GM12873 (cell line): ENCODE data around the gene TSLP.

Experiments used
- TF ChIP-seq, protein P1 (sequence below): IDR thresholded peaks from 2 replicates; pipeline ENCODE4 v1.5.1; 2012; ENCODE audit warnings: low read depth, mild to moderate bottlenecking, moderate library complexity, low read length, control low read depth; ENCODE audit not compliant: insufficient read depth; ENCODE audit errors: missing control alignments

Gene TSLP

GRCh38 chr5:111071413-111071812, at the start of gene TSLP:
TSS of gene TSLP (plus strand) at chr5:111071713. CDS start at chr5:111071891, 178 bp downstream.
- TF ChIP-seq, protein P1, sequence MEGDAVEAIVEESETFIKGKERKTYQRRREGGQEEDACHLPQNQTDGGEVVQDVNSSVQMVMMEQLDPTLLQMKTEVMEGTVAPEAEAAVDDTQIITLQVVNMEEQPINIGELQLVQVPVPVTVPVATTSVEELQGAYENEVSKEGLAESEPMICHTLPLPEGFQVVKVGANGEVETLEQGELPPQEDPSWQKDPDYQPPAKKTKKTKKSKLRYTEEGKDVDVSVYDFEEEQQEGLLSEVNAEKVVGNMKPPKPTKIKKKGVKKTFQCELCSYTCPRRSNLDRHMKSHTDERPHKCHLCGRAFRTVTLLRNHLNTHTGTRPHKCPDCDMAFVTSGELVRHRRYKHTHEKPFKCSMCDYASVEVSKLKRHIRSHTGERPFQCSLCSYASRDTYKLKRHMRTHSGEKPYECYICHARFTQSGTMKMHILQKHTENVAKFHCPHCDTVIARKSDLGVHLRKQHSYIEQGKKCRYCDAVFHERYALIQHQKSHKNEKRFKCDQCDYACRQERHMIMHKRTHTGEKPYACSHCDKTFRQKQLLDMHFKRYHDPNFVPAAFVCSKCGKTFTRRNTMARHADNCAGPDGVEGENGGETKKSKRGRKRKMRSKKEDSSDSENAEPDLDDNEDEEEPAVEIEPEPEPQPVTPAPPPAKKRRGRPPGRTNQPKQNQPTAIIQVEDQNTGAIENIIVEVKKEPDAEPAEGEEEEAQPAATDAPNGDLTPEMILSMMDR = no peak

GRCh38 chr5:111022301-111022700, 49.2 kb upstream of the TSLP start:
- TF ChIP-seq, protein P1 = no peak

- TF ChIP-seq, protein P1 = no peak
These were observed 42.6 kb upstream of the TSLP start for GRCh38 chr5:111028865-111029264.

- TF ChIP-seq, protein P1 = no peak
These were observed 27.6 kb upstream of the TSLP start for GRCh38 chr5:111043712-111044506.

DNA sequence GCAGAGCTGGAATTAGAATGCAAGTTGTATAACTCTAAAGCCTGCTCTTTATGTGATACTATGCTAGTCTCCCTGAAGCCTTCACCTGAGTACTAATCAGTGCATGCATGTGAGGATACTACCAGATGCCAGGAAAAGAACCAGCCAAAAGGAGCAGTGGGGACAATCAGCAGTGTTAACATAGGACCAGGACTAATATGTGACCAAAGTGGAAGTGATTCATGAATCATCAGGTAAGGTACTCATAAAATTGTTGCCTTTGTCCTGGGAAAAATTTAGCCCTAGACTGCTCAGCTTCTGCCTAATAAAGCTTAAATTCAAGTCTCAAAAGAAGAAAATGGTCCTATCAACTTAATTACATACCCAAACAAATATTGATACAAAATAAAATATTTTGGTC, 13.4 kb upstream of the TSLP start:
- TF ChIP-seq, protein P1 = no peak

GRCh38 chr5:111060169-111060568, 11.3 kb upstream of the TSLP start:
- TF ChIP-seq, protein P1 = no peak

- TF ChIP-seq, protein P1 = no peak
These were observed 9.9 kb upstream of the TSLP start for GRCh38 chr5:111061618-111062017.
